Hepatic stellate cell (primary cell): Measurements from ENCODE around the gene CUX1.

Experiments
- DNase-seq: peaks from one replicate; pipeline ENCODE4 v3.0.0; 2011; ENCODE audit warnings: low spot score

Gene CUX1

GRCh38 chr7:102185796-102186195 lies 368.4 kb downstream of the CUX1 start:
- DNase-seq = no peak

GRCh38 chr7:102186306-102186705 lies 368.9 kb downstream of the CUX1 start:
- no peak for DNase-seq

- DNase-seq = no peak
Observed at GRCh38 chr7:102188746-102189145, 371.3 kb downstream of the CUX1 start.

GRCh38 chr7:102189756-102190155 lies 372.3 kb downstream of the CUX1 start:
- DNase-seq = no peak

GRCh38 chr7:102190776-102191350 lies 373.4 kb downstream of the CUX1 start:
- no peak for DNase-seq

GRCh38 chr7:102191556-102192379 lies 374.3 kb downstream of the CUX1 start:
- no peak for DNase-seq

- DNase-seq = no peak
Observed at GRCh38 chr7:102192790-102193189, 375.4 kb downstream of the CUX1 start.

- no peak for DNase-seq
Observed at GRCh38 chr7:102193806-102194205, 376.4 kb downstream of the CUX1 start.

GRCh38 chr7:102195361-102195760 lies 377.9 kb downstream of the CUX1 start:
- no peak for DNase-seq

GRCh38 chr7:102196028-102196427 lies 378.6 kb downstream of the CUX1 start:
- no peak for DNase-seq

- DNase-seq = no peak
Observed at GRCh38 chr7:102197161-102197560, 379.7 kb downstream of the CUX1 start.

GRCh38 chr7:102197599-102197998 lies 380.2 kb downstream of the CUX1 start:
- no peak for DNase-seq

- DNase-seq = no peak
Observed at GRCh38 chr7:102198417-102198956, 381.1 kb downstream of the CUX1 start.

- DNase-seq = no peak
Observed at GRCh38 chr7:102201576-102201975, 384.1 kb downstream of the CUX1 start.

GRCh38 chr7:102202556-102202955 lies 385.1 kb downstream of the CUX1 start:
- no peak for DNase-seq

- DNase-seq = no peak
Observed at GRCh38 chr7:102203218-102203617, 385.8 kb downstream of the CUX1 start.

GRCh38 chr7:102204212-102204611 lies 386.8 kb downstream of the CUX1 start:
- no peak for DNase-seq

GRCh38 chr7:102205915-102206314 lies 388.5 kb downstream of the CUX1 start:
- DNase-seq = no peak

GRCh38 chr7:102208826-102209225 lies 391.4 kb downstream of the CUX1 start:
- no peak for DNase-seq

GRCh38 chr7:102210787-102211186 lies 393.4 kb downstream of the CUX1 start:
- DNase-seq = no peak

GRCh38 chr7:102211590-102212550 lies 394.4 kb downstream of the CUX1 start:
- DNase-seq = no peak

- DNase-seq = no peak
Observed at GRCh38 chr7:102214477-102215072, 397.1 kb downstream of the CUX1 start.
